Measurements from ENCODE around the gene ISM1.

Gene ISM1

GRCh38 chr20:13211956-13212618 is 9.0 kb upstream of the ISM1 start:
- H3F3A ChIP-seq (ENCODE audit: insufficient read depth, low read length): no peaks in the 10 kb centered on the region
- H3K9me3 ChIP-seq (ENCODE audit: low read length): no peaks in the 10 kb centered on the region
- H3K79me2 ChIP-seq (ENCODE audit: insufficient read depth, low read length): no peaks in the 10 kb centered on the region
- no peak overlapping the region for H3K4me3 ChIP-seq (ENCODE audit: low read depth, low read length, poor library complexity, severe bottlenecking)
- H4K20me1 ChIP-seq (ENCODE audit: insufficient read depth, low read length): no peaks in the 10 kb centered on the region
- H3K4me1 ChIP-seq (ENCODE audit: insufficient read depth, low read length, severe bottlenecking): no peaks in the 10 kb centered on the region
- H3K27me3 ChIP-seq (ENCODE audit: insufficient read depth, low read length): 0 out of 2 replicates have a peak, but pooled peaks cover 3% of the 10 kb centered on the region
- no peak overlapping the region for H3K4me2 ChIP-seq (ENCODE audit: low read length)
- H3K27ac ChIP-seq (ENCODE audit: low read depth, low read length, poor library complexity, severe bottlenecking): no peak overlapping the region
- no peaks in the 10 kb centered on the region for H3K9me2 ChIP-seq (ENCODE audit: low read depth, low read length)
- H2AFZ ChIP-seq (ENCODE audit: low read length): no peak overlapping the region
- H3K9ac ChIP-seq (ENCODE audit: low read length): no peak overlapping the region
- TF ChIP-seq CTCF (IDR thresholded peaks at IDR 0.05; ENCODE audit: low read length) (no peak), EZH2 (IDR thresholded peaks at IDR 0.05; ENCODE audit: borderline replicate concordance, low read length) (no peak)
- no peaks in the 10 kb centered on the region for H3K36me3 ChIP-seq (ENCODE audit: insufficient read depth, low read length)

DNA sequence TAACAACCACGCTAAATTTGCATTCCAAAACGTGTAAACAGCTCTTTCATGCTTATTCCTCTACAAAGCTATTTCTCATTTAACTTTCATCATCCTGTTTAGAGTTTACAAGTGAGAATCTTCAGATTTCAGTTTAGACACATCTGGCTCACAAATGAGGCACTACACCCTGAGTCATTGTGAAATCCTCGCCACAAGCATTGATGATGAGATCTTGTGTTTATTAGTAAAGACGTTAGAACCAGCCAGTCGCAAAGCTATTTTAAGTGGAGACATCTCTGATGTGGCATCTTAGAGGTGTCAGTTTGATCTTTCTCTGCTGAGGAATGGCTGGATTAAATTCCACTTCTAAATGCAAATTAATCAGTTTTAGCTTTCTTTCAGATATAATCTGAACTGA is 8.3 kb upstream of the ISM1 start:
- H3K27me3 ChIP-seq (ENCODE audit: insufficient read depth, low read length): 0 out of 2 replicates have a peak, but pooled peaks cover 3% of the 10 kb centered on the region
- no peaks in the 10 kb centered on the region for H3K9me3 ChIP-seq (ENCODE audit: low read length)
- H3K4me2 ChIP-seq (ENCODE audit: low read length): no peak overlapping the region
- no peaks in the 10 kb centered on the region for H3K36me3 ChIP-seq (ENCODE audit: insufficient read depth, low read length)
- H2AFZ ChIP-seq (ENCODE audit: low read length): no peak overlapping the region
- H3F3A ChIP-seq (ENCODE audit: insufficient read depth, low read length): no peaks in the 10 kb centered on the region
- no peaks in the 10 kb centered on the region for H3K79me2 ChIP-seq (ENCODE audit: insufficient read depth, low read length)
- H3K27ac ChIP-seq (ENCODE audit: low read depth, low read length, poor library complexity, severe bottlenecking): no peak overlapping the region
- H3K9me2 ChIP-seq (ENCODE audit: low read depth, low read length): no peaks in the 10 kb centered on the region
- no peak overlapping the region for H3K9ac ChIP-seq (ENCODE audit: low read length)
- no peak overlapping the region for H3K4me3 ChIP-seq (ENCODE audit: low read depth, low read length, poor library complexity, severe bottlenecking)
- no peaks in the 10 kb centered on the region for H4K20me1 ChIP-seq (ENCODE audit: insufficient read depth, low read length)
- no peaks in the 10 kb centered on the region for H3K4me1 ChIP-seq (ENCODE audit: insufficient read depth, low read length, severe bottlenecking)
- TF ChIP-seq EZH2 (IDR thresholded peaks at IDR 0.05; ENCODE audit: borderline replicate concordance, low read length): no peak
- TF ChIP-seq CTCF (IDR thresholded peaks at IDR 0.05; ENCODE audit: low read length): no peak

- Histone ChIP-seq H3K27ac (ENCODE audit: low read depth, low read length, poor library complexity, severe bottlenecking) (no peak overlapping the region), H3K27me3 (ENCODE audit: insufficient read depth, low read length) (0 out of 2 replicates have a peak, but pooled peaks cover 3% of the 10 kb centered on the region), H3K4me2 (ENCODE audit: low read length) (no peak overlapping the region)
These were observed 7.7 kb upstream of the ISM1 start for GRCh38 chr20:13213335-13213734.

More at GRCh38 chr20:13213335-13213734, 7.7 kb upstream of the ISM1 start:
- no peaks in the 10 kb centered on the region for H3K9me3 ChIP-seq (ENCODE audit: low read length)
- no peak overlapping the region for H2AFZ ChIP-seq (ENCODE audit: low read length)
- no peaks in the 10 kb centered on the region for H3K4me1 ChIP-seq (ENCODE audit: insufficient read depth, low read length, severe bottlenecking)
- no peak overlapping the region for H3K9ac ChIP-seq (ENCODE audit: low read length)
- no peaks in the 10 kb centered on the region for H3K9me2 ChIP-seq (ENCODE audit: low read depth, low read length)
- H3K79me2 ChIP-seq (ENCODE audit: insufficient read depth, low read length): no peaks in the 10 kb centered on the region
- no peaks in the 10 kb centered on the region for H3F3A ChIP-seq (ENCODE audit: insufficient read depth, low read length)
- no peak for TF ChIP-seq CTCF (IDR thresholded peaks at IDR 0.05; ENCODE audit: low read length)
- TF ChIP-seq EZH2 (IDR thresholded peaks at IDR 0.05; ENCODE audit: borderline replicate concordance, low read length): no peak
- H3K4me3 ChIP-seq (ENCODE audit: low read depth, low read length, poor library complexity, severe bottlenecking): no peak overlapping the region
- H3K36me3 ChIP-seq (ENCODE audit: insufficient read depth, low read length): no peaks in the 10 kb centered on the region
- H4K20me1 ChIP-seq (ENCODE audit: insufficient read depth, low read length): no peaks in the 10 kb centered on the region
